HepG2 (cell line): ENCODE measurements around the gene KIAA1217. TPM values are rescaled to one million over a fixed set of nuclear protein-coding genes. Genes with fewer than 3 reads are reported as not detected.

Experiments used
- ATAC-seq: fragments of 200-7000 bp; cut with Tn5 transposase; 3 replicates; pipeline ENCODE4 v1.9.1; 2020; ENCODE audit warnings: mild to moderate bottlenecking, moderate library complexity
- BruUV-seq: library from RNA; stranded (reverse); fragments of 400-500 nt; replicated peaks from 2 replicates; lab custom pipeline; 2021; lab: Mats Ljungman, UMichigan
- CTCF ChIA-PET: fragments of 300-600 bp; formaldehyde crosslinking; extraction: SDS; loops from one replicate; lab custom pipeline; 2021; ENCODE audit warnings: low total read pairs, inconsistent platforms, low intra/inter-chr PET ratio; lab: Yijun Ruan, JAX
- POLR2A ChIA-PET: fragments of 350-600 bp; sonication (Branson Sonifier 250); formaldehyde crosslinking; loops from one replicate; lab custom pipeline; 2020; ENCODE audit warnings: antibody characterized with exemption, inconsistent platforms; lab: Yijun Ruan, JAX
- DNase-seq: peaks from one replicate; pipeline ENCODE4 v3.0.0-alpha.2; 2015; ENCODE audit warnings: low spot score
- FAIRE-seq: peaks from 3 replicates; lab custom pipeline; 2011; peaks lifted over from hg19 to GRCh38; lab: Jason Lieb, UNC
- H2AFZ ChIP-seq: one replicate; pipeline ENCODE4 v1.6.1; 2011; ENCODE audit warnings: low read length, inconsistent platforms
- H3K27ac ChIP-seq: fragments of 300-600 bp; 3 replicates; pipeline ENCODE4 v1.8.0; 2011; ENCODE audit warnings: mixed run types, mild to moderate bottlenecking, mixed read lengths, low read length, inconsistent platforms; ENCODE audit not compliant: insufficient read depth; ENCODE audit errors: extremely low read length
- H3K27me3 ChIP-seq, 2 experiments: fragments of 200-600 bp in 1 of 2; 2 replicates in 1 of 2; 3 replicates in 1 of 2; pipeline versions ENCODE4 v1.6.0 to v1.8.0; 2011; ENCODE audit warnings: low read length in 2 of 2, mild to moderate bottlenecking in 2 of 2, moderate library complexity in 2 of 2, inconsistent platforms in 1 of 2; ENCODE audit not compliant: insufficient read depth in 2 of 2, control insufficient read depth in 1 of 2
- H3K36me3 ChIP-seq, 2 experiments: fragments of 200-600 bp in 1 of 2; replicated peaks in 1 of 2; 2 replicates in 1 of 2; 3 replicates in 1 of 2; pipeline versions ENCODE4 v1.5.1 to v1.8.0; 2011; ENCODE audit warnings: low read length in 2 of 2, inconsistent platforms in 1 of 2; ENCODE audit not compliant: insufficient read depth in 2 of 2, control insufficient read depth in 1 of 2
- H3K4me1 ChIP-seq: 2 replicates; pipeline ENCODE4 v1.5.1; 2012; ENCODE audit warnings: low read length, inconsistent platforms; ENCODE audit not compliant: insufficient read depth
- H3K4me2 ChIP-seq: 2 replicates; pipeline ENCODE4 v1.6.0; 2011; ENCODE audit warnings: low read depth, low read length, inconsistent platforms
- H3K4me3 ChIP-seq, 3 experiments: fragments of 200-600 bp in 1 of 3; sonication (generic), shearing (Covaris generic) in 1 of 3; replicated peaks in 1 of 3; 2 replicates each; pipeline ENCODE4 v1.5.1; 2011 to 2016; ENCODE audit warnings: low read length in 3 of 3, inconsistent platforms in 2 of 3, low read depth in 2 of 3, mild to moderate bottlenecking in 2 of 3, control low read depth in 1 of 3, mixed read lengths in 1 of 3; ENCODE audit not compliant: insufficient read depth in 1 of 3
- H3K79me2 ChIP-seq: one replicate; pipeline ENCODE4 v1.6.1; 2011; ENCODE audit warnings: low read length, inconsistent platforms; ENCODE audit not compliant: insufficient read depth
- H3K9ac ChIP-seq: 2 replicates; pipeline ENCODE4 v1.6.0; 2011; ENCODE audit warnings: mild to moderate bottlenecking, low read depth, low read length, inconsistent platforms; ENCODE audit not compliant: insufficient read depth
- H3K9me3 ChIP-seq: 2 replicates; pipeline ENCODE4 v1.5.1; 2012; ENCODE audit warnings: mild to moderate bottlenecking, low read length
- H4K20me1 ChIP-seq: 2 replicates; pipeline ENCODE4 v1.6.0; 2011; ENCODE audit warnings: inconsistent platforms, mild to moderate bottlenecking, low read length, moderate library complexity; ENCODE audit not compliant: insufficient read depth
- ELF4 ChIP-seq: sonication (generic); formaldehyde crosslinking; IDR thresholded peaks from 2 replicates; pipeline ENCODE4 v1.5.0; 2020; ENCODE audit warnings: missing genetic modification reagents, mild to moderate bottlenecking, moderate library complexity, borderline replicate concordance
- FOXP1 ChIP-seq, 2 experiments: fragments of 450-650 bp in 1 of 2; IDR thresholded peaks; 2 replicates each; pipeline ENCODE4 v1.6.1; 2017 to 2018; ENCODE audit warnings: antibody characterized with exemption in 1 of 2
- HNRNPUL1 ChIP-seq: fragments of 200-400 bp; formaldehyde crosslinking; IDR thresholded peaks from 2 replicates; pipeline ENCODE4 v1.6.1; 2017; ENCODE audit warnings: low read depth, mild to moderate bottlenecking, low read length, moderate library complexity
- KDM3A ChIP-seq: IDR thresholded peaks from 2 replicates; pipeline ENCODE4 v1.6.1; 2018; ENCODE audit warnings: low read depth, missing compliant biosample characterization
- RBFOX2 ChIP-seq: fragments of 200-400 bp; formaldehyde crosslinking; IDR thresholded peaks from 2 replicates; pipeline ENCODE4 v1.6.1; 2017; ENCODE audit warnings: low read depth, mild to moderate bottlenecking, low read length
- ZMAT5 ChIP-seq: sonication (generic); formaldehyde crosslinking; IDR thresholded peaks from 2 replicates; pipeline ENCODE4 v1.5.0; 2020; ENCODE audit warnings: mild to moderate bottlenecking, low read depth, missing genetic modification reagents, borderline replicate concordance
- ZNF354B ChIP-seq: sonication (generic); formaldehyde crosslinking; IDR thresholded peaks from 2 replicates; pipeline ENCODE4 v1.8.0; 2022; ENCODE audit warnings: mild to moderate bottlenecking, missing genetic modification reagents
- ZNF383 ChIP-seq: sonication (generic); formaldehyde crosslinking; IDR thresholded peaks from 2 replicates; pipeline ENCODE4 v1.4.0; 2020; ENCODE audit warnings: missing genetic modification reagents, mild to moderate bottlenecking, borderline replicate concordance
- ZNF710 ChIP-seq: sonication (generic); formaldehyde crosslinking; IDR thresholded peaks from 2 replicates; pipeline ENCODE4 v1.5.0; 2020; ENCODE audit warnings: mild to moderate bottlenecking, missing genetic modification reagents, borderline replicate concordance
- ZNF737 ChIP-seq: sonication (generic); formaldehyde crosslinking; IDR thresholded peaks from 2 replicates; pipeline ENCODE4 v1.5.0; 2020; ENCODE audit warnings: missing genetic modification reagents, mild to moderate bottlenecking, borderline replicate concordance
- in situ Hi-C: cut with HindIII; loops from 2 replicates; pipeline ENCODE4 v1.10.0; 2017; ENCODE audit warnings: low pct_unique_long_range_greater_than_20kb; ENCODE audit not compliant: extremely low pct_ligation_motif_present
- intact Hi-C: fragments of 100-400 bp; cut with micrococcal nuclease; formaldehyde crosslinking; loops from one replicate; pipeline ENCODE4 v1.10.0; 2022; ENCODE audit not compliant: unreplicated experiment
- polyA plus RNA-seq, 8 experiments: library from polyadenylated mRNA; depleted of rRNA in 3 of 8; stranded (reverse) in 7 of 8; unstranded in 1 of 8; fragments of >200 nt; fragmentation: Illumina TruSeq in 4 of 8; extraction: Trizol in 4 of 8; gene quantifications; 2 replicates each; pipeline versions ENCODE4 v1.2.1 to v1.2.3, GENCODE V29; 2011 to 2016; ENCODE audit warnings: low read depth in 4 of 8, missing spikeins in 1 of 8, mixed read lengths in 1 of 8; ENCODE audit not compliant: insufficient read depth in 1 of 8
- total RNA-seq, 5 experiments: library from RNA; depleted of rRNA; stranded (reverse); fragments of >200 nt; fragmentation: Illumina TruSeq; extraction: Trizol; gene quantifications; 2 replicates each; pipeline ENCODE4 v1.2.3, GENCODE V29; 2016; ENCODE audit warnings: low read depth in 1 of 5
- TF ChIP-seq, protein P1 (sequence below): sonication (generic); formaldehyde crosslinking; IDR thresholded peaks from 2 replicates; pipeline ENCODE4 v1.5.0; 2020; ENCODE audit warnings: missing genetic modification reagents, mild to moderate bottlenecking, borderline replicate concordance
- TF ChIP-seq, protein P2 (sequence below): sonication (generic); formaldehyde crosslinking; IDR thresholded peaks from 2 replicates; pipeline ENCODE4 v1.5.0; 2020; ENCODE audit warnings: mild to moderate bottlenecking, missing genetic modification reagents

Gene KIAA1217
- total and polyA plus RNA-seq, 2 of the 13 experiments (the other 11 are each of a cell fraction or from before 2014, with no cell fraction given) = 4.6 to 10.9 TPM

DNA sequence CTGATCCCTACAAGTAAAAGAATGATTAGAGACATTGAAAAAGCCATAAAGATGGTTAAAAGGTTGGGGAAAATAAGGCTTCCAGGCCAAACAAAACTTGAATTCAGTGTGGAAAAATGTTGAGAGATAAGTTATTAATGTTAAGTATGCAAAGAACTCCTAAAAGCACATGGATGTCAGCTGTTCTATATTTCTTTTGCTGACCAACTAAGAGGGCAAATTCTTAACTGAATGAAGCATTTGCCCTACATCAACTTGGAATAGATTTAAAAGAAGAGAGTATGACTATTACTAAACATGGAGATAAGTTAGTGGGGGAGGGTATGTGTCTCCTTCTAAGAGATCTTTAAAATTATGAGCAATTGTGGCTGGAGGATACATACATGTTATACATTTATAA is 124.8 kb downstream of the KIAA1217 start:
- CTCF ChIA-PET = no interaction called here
- Histone ChIP-seq H3K4me1 (no peaks in the 10 kb centered on the region), H3K9ac (no peak overlapping the region), H4K20me1 (no peaks in the 10 kb centered on the region), H2AFZ (no peak overlapping the region), H3K79me2 (no peaks in the 10 kb centered on the region), H3K36me3 (no peaks in the 10 kb centered on the region), H3K4me3 (no peak overlapping the region), H3K27me3 (no peaks in the 10 kb centered on the region), H3K9me3 (no peaks in the 10 kb centered on the region), H3K27ac (no peak overlapping the region), H3K4me2 (no peak overlapping the region)
- POLR2A ChIA-PET = no interaction called here
- DNase-seq (no peak), ATAC-seq (no peak), FAIRE-seq (no peak)
- in situ Hi-C loops = no loop called here
- intact Hi-C loops = no loop called here
- TF ChIP-seq ZNF354B (CRISPR knock-in tag) = no peak
- TF ChIP-seq ZNF737 (CRISPR knock-in tag) = no peak
- TF ChIP-seq, protein P1, sequence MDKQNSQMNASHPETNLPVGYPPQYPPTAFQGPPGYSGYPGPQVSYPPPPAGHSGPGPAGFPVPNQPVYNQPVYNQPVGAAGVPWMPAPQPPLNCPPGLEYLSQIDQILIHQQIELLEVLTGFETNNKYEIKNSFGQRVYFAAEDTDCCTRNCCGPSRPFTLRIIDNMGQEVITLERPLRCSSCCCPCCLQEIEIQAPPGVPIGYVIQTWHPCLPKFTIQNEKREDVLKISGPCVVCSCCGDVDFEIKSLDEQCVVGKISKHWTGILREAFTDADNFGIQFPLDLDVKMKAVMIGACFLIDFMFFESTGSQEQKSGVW (CRISPR knock-in tag) = no peak
- TF ChIP-seq RBFOX2 = no peak
- no peak for TF ChIP-seq ZNF383 (CRISPR knock-in tag)
- TF ChIP-seq, protein P2, sequence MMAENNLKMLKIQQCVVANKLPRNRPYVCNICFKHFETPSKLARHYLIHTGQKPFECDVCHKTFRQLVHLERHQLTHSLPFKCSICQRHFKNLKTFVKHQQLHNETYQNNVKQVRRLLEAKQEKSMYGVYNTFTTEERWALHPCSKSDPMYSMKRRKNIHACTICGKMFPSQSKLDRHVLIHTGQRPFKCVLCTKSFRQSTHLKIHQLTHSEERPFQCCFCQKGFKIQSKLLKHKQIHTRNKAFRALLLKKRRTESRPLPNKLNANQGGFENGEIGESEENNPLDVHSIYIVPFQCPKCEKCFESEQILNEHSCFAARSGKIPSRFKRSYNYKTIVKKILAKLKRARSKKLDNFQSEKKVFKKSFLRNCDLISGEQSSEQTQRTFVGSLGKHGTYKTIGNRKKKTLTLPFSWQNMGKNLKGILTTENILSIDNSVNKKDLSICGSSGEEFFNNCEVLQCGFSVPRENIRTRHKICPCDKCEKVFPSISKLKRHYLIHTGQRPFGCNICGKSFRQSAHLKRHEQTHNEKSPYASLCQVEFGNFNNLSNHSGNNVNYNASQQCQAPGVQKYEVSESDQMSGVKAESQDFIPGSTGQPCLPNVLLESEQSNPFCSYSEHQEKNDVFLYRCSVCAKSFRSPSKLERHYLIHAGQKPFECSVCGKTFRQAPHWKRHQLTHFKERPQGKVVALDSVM = no peak
- TF ChIP-seq HNRNPUL1 = no peak
- TF ChIP-seq KDM3A = no peak
- TF ChIP-seq FOXP1 (IDR thresholded peaks at IDR 0.05) = no peak
- TF ChIP-seq FOXP1 (CRISPR knock-in tag; IDR thresholded peaks at IDR 0.05) = no peak
- no peak for TF ChIP-seq ELF4 (CRISPR knock-in tag)
- TF ChIP-seq ZMAT5 (CRISPR knock-in tag) = no peak
- no peak for TF ChIP-seq ZNF710
- BruUV-seq = no TSS peak
